GM12874 (cell line): ENCODE data around the gene NRXN2.

Experiments
- CTCF ChIP-seq: IDR thresholded peaks from 2 replicates; pipeline ENCODE4 v1.5.1; 2011; ENCODE audit warnings: low read depth, mild to moderate bottlenecking, control low read depth, low read length, moderate library complexity; ENCODE audit not compliant: insufficient read depth

Gene NRXN2

DNA sequence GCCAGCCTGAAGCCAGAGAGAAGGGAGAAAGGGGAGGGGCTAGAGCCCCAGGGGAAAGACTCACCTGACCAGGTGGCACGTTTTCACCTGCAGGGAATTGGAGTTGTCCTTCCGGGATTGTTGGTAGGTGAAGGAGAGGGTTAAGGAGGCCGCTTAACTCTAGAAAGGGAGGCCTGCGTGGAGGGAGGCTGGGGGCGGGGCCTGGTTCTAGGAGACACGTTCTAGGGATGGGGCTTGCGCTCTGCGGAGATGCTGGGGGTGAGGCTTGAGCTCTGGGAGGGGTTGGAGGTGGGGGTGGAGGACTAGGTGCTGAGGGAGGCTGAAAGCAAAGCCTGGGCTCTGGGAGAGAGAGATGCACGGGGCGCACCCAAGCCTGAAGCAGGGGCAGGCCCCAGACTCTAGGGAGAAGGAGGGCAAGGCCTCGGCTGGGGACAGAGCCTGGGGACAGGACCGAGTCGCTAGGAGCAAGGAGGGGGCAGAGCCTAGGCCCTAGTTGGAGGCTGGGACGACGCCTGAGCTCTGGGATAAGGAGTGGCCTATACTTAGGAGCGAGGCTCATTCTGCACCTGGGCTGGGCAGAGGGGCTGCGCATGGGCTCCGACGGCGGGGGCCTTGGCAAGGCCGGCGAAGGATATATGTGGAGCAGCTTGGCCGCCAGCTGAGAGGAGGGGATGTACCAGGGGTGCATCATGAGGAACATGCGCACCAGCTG, 18.5 kb upstream of the NRXN2 start:
- TF ChIP-seq CTCF, result no peak

- no peak for TF ChIP-seq CTCF
These were observed 16.9 kb upstream of the NRXN2 start for GRCh38 chr11:64739871-64740270.

DNA sequence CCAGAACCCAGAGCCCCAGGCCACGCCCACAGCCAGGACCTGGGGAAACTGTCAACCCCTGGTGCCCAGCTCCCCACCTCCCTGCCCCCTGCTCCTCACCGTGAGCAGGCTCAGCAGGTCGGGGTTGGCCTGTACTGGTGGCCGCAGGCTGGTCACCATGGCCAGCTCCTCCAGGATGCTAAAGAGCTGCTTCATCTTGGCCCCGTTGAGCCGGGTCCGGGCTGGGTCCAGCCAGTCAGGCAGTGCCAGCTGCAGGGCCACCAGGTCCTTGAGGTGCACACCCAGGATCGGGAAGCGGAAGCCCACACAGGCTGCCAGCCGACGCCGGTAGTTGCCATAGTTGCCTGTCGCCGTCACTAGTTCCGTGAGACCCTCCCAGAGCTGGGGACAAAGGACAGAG, 13.7 kb upstream of the NRXN2 start:
- no peak for TF ChIP-seq CTCF

- TF ChIP-seq CTCF, result no peak
These were observed 12.8 kb upstream of the NRXN2 start for GRCh38 chr11:64735725-64736259.

DNA sequence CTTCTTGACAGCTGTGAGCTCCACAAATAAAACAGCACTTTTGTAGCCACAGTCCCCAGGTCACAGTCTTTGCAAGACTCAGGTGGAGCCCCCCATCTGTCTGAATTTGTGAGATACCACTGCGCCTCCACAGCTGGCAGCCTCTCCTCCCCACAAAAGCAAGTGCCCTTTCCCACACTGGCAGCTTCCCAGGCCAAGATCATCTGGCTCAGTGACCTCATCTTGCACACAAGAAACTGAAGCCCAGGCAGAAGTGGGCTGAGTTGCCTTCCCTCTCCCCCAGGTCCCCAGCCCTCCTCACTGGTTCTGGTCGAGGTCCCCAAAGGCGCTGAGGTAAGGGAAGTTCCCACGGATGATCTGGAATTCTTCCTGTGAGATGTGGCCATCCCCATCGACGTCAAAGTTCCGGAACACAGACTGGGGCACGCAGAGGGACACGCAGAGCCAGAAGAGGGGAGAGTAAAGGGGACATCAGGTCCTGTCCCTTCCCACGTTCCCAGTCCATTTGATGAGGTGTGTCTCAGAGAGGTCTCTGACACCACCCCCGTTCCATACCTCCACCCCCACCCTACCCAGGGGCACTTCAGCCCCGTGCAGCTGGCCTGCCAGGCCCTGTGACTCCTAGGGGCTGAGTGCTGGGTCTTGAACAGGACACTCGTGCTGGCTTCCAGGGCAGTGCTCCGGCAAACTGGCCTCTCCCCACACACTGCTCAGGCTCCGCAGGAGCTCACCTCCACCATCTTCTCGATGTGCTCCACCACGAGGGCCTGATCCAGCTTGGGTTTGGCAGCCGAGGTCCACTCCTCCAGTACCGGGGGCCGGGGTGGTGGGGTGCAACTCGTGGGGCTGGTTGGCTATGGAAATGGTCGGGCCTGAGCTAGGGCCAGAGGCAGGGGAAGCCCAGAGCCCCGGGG, 12.1 kb upstream of the NRXN2 start:
- TF ChIP-seq CTCF, result no peak

GRCh38 chr11:64731601-64732000, 8.6 kb upstream of the NRXN2 start:
- no peak for TF ChIP-seq CTCF

GRCh38 chr11:64729851-64730382, 6.9 kb upstream of the NRXN2 start:
- TF ChIP-seq CTCF, result no peak
